Mucosa of stomach (tissue), 1 donor: ENCODE measurements around the gene HAUS6.
"Not testable (repeated sequence)": the region's sequence is repeated elsewhere in the genome, so short reads cannot be mapped to it uniquely, and the experiment has no call there.

Experiments used
- H3K27me3 ChIP-seq: one replicate; pipeline ENCODE4 v1.7.0; 2013; ENCODE audit warnings: mild to moderate bottlenecking, low read length; ENCODE audit not compliant: control insufficient read depth, insufficient read depth
- H3K36me3 ChIP-seq: one replicate; pipeline ENCODE4 v1.7.0; 2013; ENCODE audit warnings: low read length; ENCODE audit not compliant: control insufficient read depth, insufficient read depth
- H3K4me1 ChIP-seq: one replicate; pipeline ENCODE4 v1.7.0; 2013; ENCODE audit warnings: mild to moderate bottlenecking, low read length; ENCODE audit not compliant: control insufficient read depth, insufficient read depth
- H3K4me3 ChIP-seq: one replicate; pipeline ENCODE4 v1.7.0; 2013; ENCODE audit warnings: low read length
- H3K9ac ChIP-seq: one replicate; pipeline ENCODE4 v1.7.0; 2013; ENCODE audit warnings: mild to moderate bottlenecking, low read length, moderate library complexity
- H3K9me3 ChIP-seq: one replicate; pipeline ENCODE4 v1.7.0; 2013; ENCODE audit warnings: mild to moderate bottlenecking, low read length, moderate library complexity; ENCODE audit not compliant: control insufficient read depth
- donor health status: Pancreatic carcinoma.

Gene HAUS6

GRCh38 chr9:19113964-19114679 is 11.4 kb upstream of the HAUS6 start:
- Histone ChIP-seq H3K4me3 (no peak overlapping the region), H3K36me3 (peaks cover 6% of the 10 kb centered on the region), H3K9me3 (no peaks in the 10 kb centered on the region), H3K4me1 (no peaks in the 10 kb centered on the region), H3K9ac (no peak overlapping the region), H3K27me3 (no peaks in the 10 kb centered on the region)

- not testable (repeated sequence) for H3K27me3 ChIP-seq, H3K9me3 ChIP-seq, H3K36me3 ChIP-seq, H3K4me1 ChIP-seq, H3K4me3 ChIP-seq, H3K9ac ChIP-seq
Measured at GRCh38 chr9:19113064-19113611, 10.4 kb upstream of the HAUS6 start.

GRCh38 chr9:19108038-19108437 is 5.3 kb upstream of the HAUS6 start:
- Histone ChIP-seq H3K9me3 (no peaks in the 10 kb centered on the region), H3K36me3 (no peaks in the 10 kb centered on the region), H3K9ac (no peak overlapping the region), H3K4me1 (no peaks in the 10 kb centered on the region), H3K4me3 (no peak overlapping the region), H3K27me3 (no peaks in the 10 kb centered on the region)

- H3K27me3 ChIP-seq = no peaks in the 10 kb centered on the region
- no peak overlapping the region for H3K9ac ChIP-seq
- H3K4me1 ChIP-seq = no peaks in the 10 kb centered on the region
- H3K36me3 ChIP-seq = no peaks in the 10 kb centered on the region
- no peaks in the 10 kb centered on the region for H3K9me3 ChIP-seq
- H3K4me3 ChIP-seq = no peak overlapping the region
Measured at GRCh38 chr9:19104515-19105282, 2.0 kb upstream of the HAUS6 start.

- Histone ChIP-seq H3K9me3 (no peaks in the 10 kb centered on the region), H3K36me3 (no peaks in the 10 kb centered on the region), H3K4me3 (peak overlapping the region; percentile 48), H3K9ac (peak overlapping the region; percentile 75), H3K4me1 (no peaks in the 10 kb centered on the region), H3K27me3 (no peaks in the 10 kb centered on the region)
Measured at GRCh38 chr9:19102181-19102630, 498 bp downstream of the HAUS6 start.

GRCh38 chr9:19101203-19101602 is 1.5 kb downstream of the HAUS6 start:
- no peak overlapping the region for H3K4me3 ChIP-seq

GRCh38 chr9:19097431-19097830 is 5.3 kb downstream of the HAUS6 start:
- not testable (repeated sequence) for H3K4me1 ChIP-seq, H3K27me3 ChIP-seq, H3K9ac ChIP-seq, H3K9me3 ChIP-seq, H3K36me3 ChIP-seq, H3K4me3 ChIP-seq

More at GRCh38 chr9:19101203-19101602, 1.5 kb downstream of the HAUS6 start:
- Histone ChIP-seq H3K9ac (no peak overlapping the region), H3K4me1 (no peaks in the 10 kb centered on the region), H3K9me3 (no peaks in the 10 kb centered on the region), H3K36me3 (no peaks in the 10 kb centered on the region), H3K27me3 (no peaks in the 10 kb centered on the region)

GRCh38 chr9:19087106-19088000 is 15.4 kb downstream of the HAUS6 start:
- Histone ChIP-seq H3K9me3 (no peaks in the 10 kb centered on the region), H3K36me3 (peaks cover 6% of the 10 kb centered on the region), H3K4me3 (no peak overlapping the region), H3K27me3 (no peaks in the 10 kb centered on the region), H3K4me1 (no peaks in the 10 kb centered on the region), H3K9ac (no peak overlapping the region)

- no peaks in the 10 kb centered on the region for H3K27me3 ChIP-seq
- H3K36me3 ChIP-seq = no peaks in the 10 kb centered on the region
- no peak overlapping the region for H3K9ac ChIP-seq
- no peaks in the 10 kb centered on the region for H3K9me3 ChIP-seq
- H3K4me3 ChIP-seq = no peak overlapping the region
- no peaks in the 10 kb centered on the region for H3K4me1 ChIP-seq
Measured at GRCh38 chr9:19085295-19085694, 17.4 kb downstream of the HAUS6 start.

GRCh38 chr9:19074836-19075235 is 27.9 kb downstream of the HAUS6 start:
- H3K27me3 ChIP-seq = no peaks in the 10 kb centered on the region
- no peak overlapping the region for H3K9ac ChIP-seq
- no peak overlapping the region for H3K4me3 ChIP-seq
- no peaks in the 10 kb centered on the region for H3K4me1 ChIP-seq
- H3K9me3 ChIP-seq = no peaks in the 10 kb centered on the region
- H3K36me3 ChIP-seq = no peaks in the 10 kb centered on the region

GRCh38 chr9:19074229-19074628 is 28.5 kb downstream of the HAUS6 start:
- H3K4me1 ChIP-seq = no peaks in the 10 kb centered on the region
- H3K9me3 ChIP-seq = no peaks in the 10 kb centered on the region
- H3K9ac ChIP-seq = no peak overlapping the region
- no peak overlapping the region for H3K4me3 ChIP-seq
- H3K27me3 ChIP-seq = no peaks in the 10 kb centered on the region
- H3K36me3 ChIP-seq = no peaks in the 10 kb centered on the region
